ENCODE results near the gene AHCYL1. TPM values are rescaled to one million over a fixed set of nuclear protein-coding genes. Genes with fewer than 3 reads are reported as not detected.
A peak's percentile ranks its signal among the peaks of the same experiment; 100 is the strongest.

The AHCYL1 gene
- total and polyA plus RNA-seq, 2 donors (not counting 3 experiments of a cell fraction or from before 2014, with no cell fraction given): 49.2 to 74.2 TPM

DNA sequence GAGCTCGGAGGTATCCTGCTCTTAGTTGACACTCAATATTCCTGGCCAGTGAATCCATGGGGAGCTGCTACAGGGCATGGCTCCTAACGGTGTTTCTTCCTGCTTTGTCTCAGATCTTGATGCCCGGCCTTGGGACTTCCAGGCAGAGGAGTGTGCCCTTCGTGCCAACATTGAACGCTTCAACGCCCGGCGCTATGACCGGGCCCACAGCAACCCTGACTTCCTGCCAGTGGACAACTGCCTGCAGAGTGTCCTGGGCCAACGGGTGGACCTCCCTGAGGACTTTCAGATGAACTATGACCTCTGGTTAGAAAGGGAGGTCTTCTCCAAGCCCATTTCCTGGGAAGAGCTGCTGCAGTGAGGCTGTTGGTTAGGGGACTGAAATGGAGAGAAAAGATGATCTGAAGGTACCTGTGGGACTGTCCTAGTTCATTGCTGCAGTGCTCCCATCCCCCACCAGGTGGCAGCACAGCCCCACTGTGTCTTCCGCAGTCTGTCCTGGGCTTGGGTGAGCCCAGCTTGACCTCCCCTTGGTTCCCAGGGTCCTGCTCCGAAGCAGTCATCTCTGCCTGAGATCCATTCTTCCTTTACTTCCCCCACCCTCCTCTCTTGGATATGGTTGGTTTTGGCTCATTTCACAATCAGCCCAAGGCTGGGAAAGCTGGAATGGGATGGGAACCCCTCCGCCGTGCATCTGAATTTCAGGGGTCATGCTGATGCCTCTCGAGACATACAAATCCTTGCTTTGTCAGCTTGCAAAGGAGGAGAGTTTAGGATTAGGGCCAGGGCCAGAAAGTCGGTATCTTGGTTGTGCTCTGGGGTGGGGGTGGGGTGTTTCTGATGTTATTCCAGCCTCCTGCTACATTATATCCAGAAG lies 69.2 kb downstream of the AHCYL1 start:
- POLR2A ChIA-PET: no interaction called here
- TF ChIP-seq POLR2A (IDR thresholded peaks at IDR 0.05; ENCODE audit: low read depth, low read length) (no peak), EZH2 (IDR thresholded peaks at IDR 0.05; ENCODE audit: borderline replicate concordance, low read depth, low read length, severe bottlenecking) (no peak), POLR2AphosphoS5 (IDR thresholded peaks at IDR 0.05; ENCODE audit: insufficient read depth, low read depth, low read length) (no peak), MYC (IDR thresholded peaks at IDR 0.05; ENCODE audit: low read depth, low read length) (no peak), FOS (IDR thresholded peaks at IDR 0.05; ENCODE audit: borderline replicate concordance, insufficient read depth, low read length) (no peak), GATA2 (IDR thresholded peaks at IDR 0.05; ENCODE audit: insufficient read depth, insufficient read length, low read depth, low read length) (no peak), CTCF (IDR thresholded peaks at IDR 0.05; ENCODE audit: extremely low read depth in 1 of 2, insufficient read depth in 1 of 2, low read depth in 1 of 2, low read length in 2 of 2) (peak; percentile 83 to 97), JUN (IDR thresholded peaks at IDR 0.05; ENCODE audit: borderline replicate concordance, insufficient read depth, insufficient read length, low read depth) (no peak)
- Histone ChIP-seq H3K79me2 (ENCODE audit: control insufficient read depth, insufficient read depth, low read length) (no peaks in the 10 kb centered on the region), H3K27me3 (ENCODE audit: control insufficient read depth in 2 of 2, insufficient read depth in 2 of 2, low read length in 2 of 2) (no peaks in the 10 kb centered on the region), H3K4me3 (replicated peaks in 1 of 3; ENCODE audit: insufficient read depth in 1 of 3, low read depth in 1 of 3, low read length in 3 of 3) (no peak overlapping the region), H4K20me1 (replicated peaks; ENCODE audit: control insufficient read depth, extremely low read depth, insufficient read depth, low read length) (no peaks in the 10 kb centered on the region), H2AFZ (ENCODE audit: low read depth, low read length) (no peak overlapping the region), H3K27ac (ENCODE audit: insufficient read depth, low read depth, low read length) (no peak overlapping the region), H3K9me3 (replicated peaks; ENCODE audit: control insufficient read depth, insufficient read depth, low read length) (no peaks in the 10 kb centered on the region), H3K36me3 (ENCODE audit: control insufficient read depth in 2 of 2, extremely low read depth in 1 of 2, insufficient read depth in 2 of 2, low read length in 2 of 2) (peaks cover 25 to 66% of the 10 kb centered on the region in 2 experiments), H3K9me1 (replicated peaks; ENCODE audit: control insufficient read depth, extremely low read depth, insufficient read depth, low read length) (no peaks in the 10 kb centered on the region), H3K4me2 (ENCODE audit: insufficient read depth, low read length) (no peak overlapping the region), H3K4me1 (ENCODE audit: control insufficient read depth, extremely low read depth, insufficient read depth, low read length) (no peaks in the 10 kb centered on the region), H3K9ac (replicated peaks; ENCODE audit: extremely low read depth, insufficient read depth, low read length) (no peak overlapping the region)
- DNase-seq (ENCODE audit: low read depth, low spot score): peak; percentile 39
- FAIRE-seq: peak; percentile 72
- BruUV-seq (replicated peaks): TSS peak; percentile 33
- dilution Hi-C loops (cut with MboI; ENCODE audit: extremely low pct_ligation_motif_present, low sequenced_read_pairs) (no loop called here), intact Hi-C loops (cut with micrococcal nuclease) (loop anchor here (1.0 to 2.0 kb wide), 2 partner anchors 53 to 63 kb away; no protein-coding TSS in a partner anchor)
- CTCF ChIA-PET: interaction anchor here (0.8 to 6.5 kb wide), 18 partner anchors 9 to 442 kb away, joined by 3 to 65 read pairs (median 5); partner anchors contain the start of gene STRIP1
